ENCODE data around the gene GPR4. TPM values are rescaled to one million over a fixed set of nuclear protein-coding genes. Genes with fewer than 3 reads are reported as not detected.

Gene GPR4
- total and polyA plus RNA-seq, 2 of the 4 experiments (the other 2 are of a cell fraction), result 0.02 TPM; not detected in 1

DNA sequence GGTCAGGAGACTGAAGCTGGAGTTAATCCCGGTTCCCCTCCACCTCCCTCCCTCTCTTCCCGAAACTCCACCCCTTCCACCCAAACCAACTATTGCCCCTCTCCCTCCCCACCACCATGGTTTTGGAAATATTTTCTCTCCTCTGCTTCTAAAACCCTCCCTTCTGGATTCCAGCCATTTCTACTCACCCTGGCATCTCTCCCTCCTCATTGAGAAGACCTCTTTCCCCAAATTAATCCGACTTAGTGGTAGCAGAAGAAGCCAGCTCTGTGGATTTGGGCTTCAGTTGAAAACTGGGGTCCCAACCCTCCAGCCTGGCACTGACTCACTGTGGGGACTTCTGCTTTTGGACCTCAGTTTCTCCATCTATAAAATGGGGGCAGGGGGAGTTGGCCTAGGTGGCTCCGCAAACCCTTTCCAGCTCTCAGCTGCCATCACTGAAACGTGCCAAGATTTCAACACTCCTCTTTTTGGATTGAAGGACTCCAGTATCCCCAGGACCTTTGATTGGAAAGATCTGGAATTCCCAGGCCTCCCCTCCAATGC, 1.6 kb downstream of the GPR4 start:
- Histone ChIP-seq H3K18ac (ENCODE audit: low read depth, low read length) (no peak overlapping the region), H2BK120ac (ENCODE audit: low read depth, low read length) (no peak overlapping the region), H3K9ac (ENCODE audit: low read depth, low read length) (no peak overlapping the region), H3K4me1 (ENCODE audit: control insufficient read depth, insufficient read depth, low read length) (no peaks in the 10 kb centered on the region), H4K5ac (ENCODE audit: low read depth, low read length) (no peak overlapping the region), H3K79me1 (ENCODE audit: low read depth in 1 of 2, low read length in 2 of 2) (no peaks in the 10 kb centered on the region), H4K8ac (ENCODE audit: low read depth in 2 of 2, low read length in 2 of 2) (no peak overlapping the region), H3K27me3 (ENCODE audit: control insufficient read depth, insufficient read depth, low read length) (peaks cover 58% of the 10 kb centered on the region), H4K20me1 (ENCODE audit: insufficient read depth, low read length) (no peaks in the 10 kb centered on the region; the same call in 1 of the 2 replicates), H2AK5ac (ENCODE audit: low read depth, low read length) (no peak overlapping the region), H3K4me3 (ENCODE audit: insufficient read depth, low read depth, low read length) (no peak overlapping the region), H3K23ac (ENCODE audit: low read depth, low read length) (no peak overlapping the region), H3K4me2 (ENCODE audit: low read depth, low read length) (no peak overlapping the region), H3K14ac (replicated peaks; ENCODE audit: low read depth, low read length) (no peak overlapping the region), H3K27ac (ENCODE audit: insufficient read depth, low read length) (no peak overlapping the region), H3K36me3 (ENCODE audit: control insufficient read depth, insufficient read depth, low read length) (no peaks in the 10 kb centered on the region), H2AFZ (replicated peaks; ENCODE audit: low read length, poor library complexity) (no peak overlapping the region), H3K4ac (ENCODE audit: low read depth, low read length) (no peak overlapping the region), H2BK20ac (ENCODE audit: low read depth, low read length) (no peak overlapping the region), H4K91ac (ENCODE audit: insufficient read depth, low read depth, low read length) (no peak overlapping the region), H2BK15ac (ENCODE audit: low read depth, low read length) (no peak overlapping the region), H3K9me3 (ENCODE audit: control insufficient read depth, insufficient read depth, low read length) (peaks cover 2% of the 10 kb centered on the region; the same call in 1 of the 2 replicates), H2AK9ac (replicated peaks; ENCODE audit: low read depth, low read length, poor library complexity) (no peak overlapping the region), H3K56ac (ENCODE audit: extremely low read depth, insufficient read depth, low read length) (no peak overlapping the region), H2BK5ac (ENCODE audit: low read depth, low read length, poor library complexity, severe bottlenecking) (no peak overlapping the region), H3K9me1 (ENCODE audit: insufficient read depth, low read length) (0 out of 2 replicates have a peak, but pooled peaks cover 3% of the 10 kb centered on the region)
- WGBS, 2 experiments (ENCODE audit: extremely low coverage in 2 of 2, insufficient read length in 1 of 2), result no CpG with 5 or more reads among the region's 5 CpGs
- DNase-seq (no peak), ATAC-seq (ENCODE audit: low read depth) (no peak)
- ChIA-PET CTCF (interaction anchor here (1.2 kb wide), 1 partner anchor 42 kb away, joined by 3 read pairs; no protein-coding TSS in a partner anchor), POLR2A (ENCODE audit: unreplicated experiment) (no interaction called here)
- no TSS peak for BruUV-seq (replicated peaks)
- intact Hi-C loops (cut with micrococcal nuclease) (no loop called here), in situ Hi-C loops (cut with MboI; ENCODE audit: low sequenced_read_pairs) (no loop called here), dilution Hi-C loops (cut with HindIII; ENCODE audit: low sequenced_read_pairs, unreplicated experiment) (no loop called here)
- no peak for TF ChIP-seq RFX5 (IDR thresholded peaks at IDR 0.05; ENCODE audit: low read depth, low read length)
- no peak for TF ChIP-seq RCOR1 (IDR thresholded peaks at IDR 0.05; ENCODE audit: insufficient replicate concordance, low read length)
- TF ChIP-seq, protein P1, sequence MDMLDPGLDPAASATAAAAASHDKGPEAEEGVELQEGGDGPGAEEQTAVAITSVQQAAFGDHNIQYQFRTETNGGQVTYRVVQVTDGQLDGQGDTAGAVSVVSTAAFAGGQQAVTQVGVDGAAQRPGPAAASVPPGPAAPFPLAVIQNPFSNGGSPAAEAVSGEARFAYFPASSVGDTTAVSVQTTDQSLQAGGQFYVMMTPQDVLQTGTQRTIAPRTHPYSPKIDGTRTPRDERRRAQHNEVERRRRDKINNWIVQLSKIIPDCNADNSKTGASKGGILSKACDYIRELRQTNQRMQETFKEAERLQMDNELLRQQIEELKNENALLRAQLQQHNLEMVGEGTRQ (IDR thresholded peaks at IDR 0.05; ENCODE audit: low read depth, low read length), result no peak
- no peak for TF ChIP-seq POLR2A (IDR thresholded peaks at IDR 0.05; ENCODE audit: low read depth, low read length)
- no peak for TF ChIP-seq NFE2L2 (IDR thresholded peaks at IDR 0.05; ENCODE audit: low read depth, low read length)
- no peak for TF ChIP-seq MXI1 (IDR thresholded peaks at IDR 0.05; ENCODE audit: borderline replicate concordance, low read depth, low read length)
- TF ChIP-seq, protein P2, sequence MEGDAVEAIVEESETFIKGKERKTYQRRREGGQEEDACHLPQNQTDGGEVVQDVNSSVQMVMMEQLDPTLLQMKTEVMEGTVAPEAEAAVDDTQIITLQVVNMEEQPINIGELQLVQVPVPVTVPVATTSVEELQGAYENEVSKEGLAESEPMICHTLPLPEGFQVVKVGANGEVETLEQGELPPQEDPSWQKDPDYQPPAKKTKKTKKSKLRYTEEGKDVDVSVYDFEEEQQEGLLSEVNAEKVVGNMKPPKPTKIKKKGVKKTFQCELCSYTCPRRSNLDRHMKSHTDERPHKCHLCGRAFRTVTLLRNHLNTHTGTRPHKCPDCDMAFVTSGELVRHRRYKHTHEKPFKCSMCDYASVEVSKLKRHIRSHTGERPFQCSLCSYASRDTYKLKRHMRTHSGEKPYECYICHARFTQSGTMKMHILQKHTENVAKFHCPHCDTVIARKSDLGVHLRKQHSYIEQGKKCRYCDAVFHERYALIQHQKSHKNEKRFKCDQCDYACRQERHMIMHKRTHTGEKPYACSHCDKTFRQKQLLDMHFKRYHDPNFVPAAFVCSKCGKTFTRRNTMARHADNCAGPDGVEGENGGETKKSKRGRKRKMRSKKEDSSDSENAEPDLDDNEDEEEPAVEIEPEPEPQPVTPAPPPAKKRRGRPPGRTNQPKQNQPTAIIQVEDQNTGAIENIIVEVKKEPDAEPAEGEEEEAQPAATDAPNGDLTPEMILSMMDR (conservative IDR thresholded peaks at IDR 0.05; ENCODE audit: low read depth, low read length), result no peak
- no peak for TF ChIP-seq MAZ (IDR thresholded peaks at IDR 0.05; ENCODE audit: borderline replicate concordance, low read depth, low read length)
- TF ChIP-seq SMC3 (IDR thresholded peaks at IDR 0.05; ENCODE audit: low read depth, low read length), result no peak
- TF ChIP-seq, protein P3, sequence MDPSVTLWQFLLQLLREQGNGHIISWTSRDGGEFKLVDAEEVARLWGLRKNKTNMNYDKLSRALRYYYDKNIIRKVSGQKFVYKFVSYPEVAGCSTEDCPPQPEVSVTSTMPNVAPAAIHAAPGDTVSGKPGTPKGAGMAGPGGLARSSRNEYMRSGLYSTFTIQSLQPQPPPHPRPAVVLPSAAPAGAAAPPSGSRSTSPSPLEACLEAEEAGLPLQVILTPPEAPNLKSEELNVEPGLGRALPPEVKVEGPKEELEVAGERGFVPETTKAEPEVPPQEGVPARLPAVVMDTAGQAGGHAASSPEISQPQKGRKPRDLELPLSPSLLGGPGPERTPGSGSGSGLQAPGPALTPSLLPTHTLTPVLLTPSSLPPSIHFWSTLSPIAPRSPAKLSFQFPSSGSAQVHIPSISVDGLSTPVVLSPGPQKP (IDR thresholded peaks at IDR 0.05; ENCODE audit: borderline replicate concordance, low read depth, low read length), result no peak
- no peak for TF ChIP-seq BHLHE40 (IDR thresholded peaks at IDR 0.05; ENCODE audit: low read depth, low read length)
- TF ChIP-seq CEBPB (IDR thresholded peaks at IDR 0.05; ENCODE audit: low read depth, low read length), result no peak
- no peak for TF ChIP-seq RAD21 (IDR thresholded peaks at IDR 0.05; ENCODE audit: low read length)
- TF ChIP-seq FOS (IDR thresholded peaks at IDR 0.05; ENCODE audit: low read depth, low read length), result no peak
- TF ChIP-seq MAFK (IDR thresholded peaks at IDR 0.05; ENCODE audit: low read depth, low read length), result no peak
- TF ChIP-seq CHD1 (IDR thresholded peaks at IDR 0.05; ENCODE audit: low read depth, low read length), result no peak
